ENCODE measurements around the gene PIMREG.

DNA sequence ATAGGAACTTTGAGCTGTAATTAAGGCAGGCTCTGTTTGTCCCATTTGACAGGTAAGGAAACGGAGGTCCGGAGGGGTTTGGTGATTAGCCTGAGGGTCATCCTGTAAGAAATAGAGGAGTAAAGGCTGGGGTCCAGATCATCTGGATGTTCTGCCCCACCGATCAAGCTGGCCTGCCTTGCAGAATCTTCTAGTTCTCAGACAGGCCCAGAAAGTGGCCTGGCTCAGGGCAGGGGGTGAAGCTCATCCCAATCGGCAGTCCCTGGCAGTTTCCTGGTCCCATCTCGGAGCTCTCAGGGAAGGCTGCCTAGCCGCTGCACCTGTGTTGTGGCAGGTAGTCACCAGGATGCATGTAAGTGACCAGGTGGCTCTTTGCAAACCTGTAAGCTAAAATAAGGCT, 4.2 kb downstream of the PIMREG start:
- TF ChIP-seq, protein P1, sequence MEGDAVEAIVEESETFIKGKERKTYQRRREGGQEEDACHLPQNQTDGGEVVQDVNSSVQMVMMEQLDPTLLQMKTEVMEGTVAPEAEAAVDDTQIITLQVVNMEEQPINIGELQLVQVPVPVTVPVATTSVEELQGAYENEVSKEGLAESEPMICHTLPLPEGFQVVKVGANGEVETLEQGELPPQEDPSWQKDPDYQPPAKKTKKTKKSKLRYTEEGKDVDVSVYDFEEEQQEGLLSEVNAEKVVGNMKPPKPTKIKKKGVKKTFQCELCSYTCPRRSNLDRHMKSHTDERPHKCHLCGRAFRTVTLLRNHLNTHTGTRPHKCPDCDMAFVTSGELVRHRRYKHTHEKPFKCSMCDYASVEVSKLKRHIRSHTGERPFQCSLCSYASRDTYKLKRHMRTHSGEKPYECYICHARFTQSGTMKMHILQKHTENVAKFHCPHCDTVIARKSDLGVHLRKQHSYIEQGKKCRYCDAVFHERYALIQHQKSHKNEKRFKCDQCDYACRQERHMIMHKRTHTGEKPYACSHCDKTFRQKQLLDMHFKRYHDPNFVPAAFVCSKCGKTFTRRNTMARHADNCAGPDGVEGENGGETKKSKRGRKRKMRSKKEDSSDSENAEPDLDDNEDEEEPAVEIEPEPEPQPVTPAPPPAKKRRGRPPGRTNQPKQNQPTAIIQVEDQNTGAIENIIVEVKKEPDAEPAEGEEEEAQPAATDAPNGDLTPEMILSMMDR (conservative IDR thresholded peaks at IDR 0.05 in 1 of 2, IDR thresholded peaks at IDR 0.05 in 1 of 2; ENCODE audit: extremely low read depth in 1 of 2, insufficient read depth in 1 of 2, low read depth in 1 of 2, low read length in 2 of 2): no peak
- TF ChIP-seq EZH2 (IDR thresholded peaks at IDR 0.05; ENCODE audit: borderline replicate concordance, low read length): no peak

All from mammary epithelial cell (primary cell).